SIG-M5 treated with dmso at 0.1 percent for 504 hours (cell line): Measurements from ENCODE around the gene FNDC5.

Experiments used
- DNase-seq: peaks from one replicate; lab custom pipeline; 2025; ENCODE audit not compliant: unreplicated experiment; lab: John Stamatoyannopoulos, UW

FNDC5 gene

DNA sequence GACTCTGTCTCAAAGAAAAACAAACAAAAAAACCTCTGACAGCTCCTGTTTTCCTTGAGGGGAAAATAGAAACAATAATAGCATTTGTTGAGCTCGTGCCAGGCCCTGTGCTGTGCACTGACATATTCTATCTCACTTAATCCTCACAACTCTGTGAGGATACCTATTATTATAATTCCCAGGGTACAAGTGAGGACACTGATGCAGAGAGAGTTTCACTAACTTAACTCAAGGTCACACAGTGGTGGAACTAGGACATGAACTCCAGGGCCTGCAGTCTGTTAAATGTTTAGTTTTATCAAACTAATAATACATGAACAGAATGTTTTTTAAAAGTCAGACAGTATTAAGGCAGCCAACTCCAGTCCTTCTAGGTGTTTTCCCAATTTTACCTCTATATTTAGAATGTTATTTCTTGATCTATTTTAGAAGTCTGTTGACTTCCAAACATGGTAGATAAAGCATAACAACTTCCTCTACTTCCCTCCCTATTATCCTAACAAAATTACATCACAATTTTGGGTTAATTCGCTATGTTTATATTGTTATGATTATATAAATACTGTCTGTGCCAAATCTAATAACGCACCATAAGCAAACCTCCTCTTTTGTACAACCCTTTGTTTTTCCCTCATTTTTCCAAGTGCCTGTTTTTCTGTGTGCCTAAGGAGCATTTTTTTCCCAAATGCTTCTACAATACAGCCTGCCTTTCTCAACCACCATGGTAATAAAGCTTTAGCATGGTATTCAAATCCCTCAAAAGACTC is 4.9 kb downstream of the FNDC5 start:
- no peak for DNase-seq

DNA sequence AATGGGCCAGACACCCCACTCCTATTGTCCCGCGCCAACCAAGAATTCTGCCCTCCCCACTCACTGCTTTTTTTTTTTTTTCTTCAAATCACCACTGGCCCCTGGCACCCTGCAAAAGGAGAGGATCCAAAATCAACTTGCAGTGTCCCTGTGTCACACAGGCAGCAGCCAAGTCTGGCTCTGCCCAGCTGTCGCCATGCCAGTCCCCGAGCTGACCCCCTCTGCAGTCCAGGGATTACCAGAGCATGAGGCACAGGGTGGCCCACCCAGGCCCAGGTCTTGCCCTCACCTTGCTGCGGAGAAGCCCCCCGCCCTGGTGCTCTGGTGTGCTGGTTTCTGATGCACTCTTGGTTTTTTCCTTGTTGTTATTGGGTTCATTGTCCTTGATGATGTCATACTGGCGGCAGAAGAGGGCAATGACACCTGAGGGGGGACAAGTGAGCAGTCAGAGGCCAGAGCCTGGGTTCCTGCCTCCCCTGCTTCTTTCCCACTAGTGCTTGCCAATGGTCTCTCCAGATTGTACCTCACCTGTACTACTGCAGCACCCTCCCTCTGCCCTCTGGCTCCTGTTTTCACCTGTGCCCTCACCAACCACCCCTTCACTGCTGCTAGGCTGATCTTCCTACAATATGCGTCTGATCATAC is 6.2 kb downstream of the FNDC5 start:
- DNase-seq: no peak

- no peak for DNase-seq
Measured at GRCh38 chr1:32863881-32864245, 6.8 kb downstream of the FNDC5 start.

DNA sequence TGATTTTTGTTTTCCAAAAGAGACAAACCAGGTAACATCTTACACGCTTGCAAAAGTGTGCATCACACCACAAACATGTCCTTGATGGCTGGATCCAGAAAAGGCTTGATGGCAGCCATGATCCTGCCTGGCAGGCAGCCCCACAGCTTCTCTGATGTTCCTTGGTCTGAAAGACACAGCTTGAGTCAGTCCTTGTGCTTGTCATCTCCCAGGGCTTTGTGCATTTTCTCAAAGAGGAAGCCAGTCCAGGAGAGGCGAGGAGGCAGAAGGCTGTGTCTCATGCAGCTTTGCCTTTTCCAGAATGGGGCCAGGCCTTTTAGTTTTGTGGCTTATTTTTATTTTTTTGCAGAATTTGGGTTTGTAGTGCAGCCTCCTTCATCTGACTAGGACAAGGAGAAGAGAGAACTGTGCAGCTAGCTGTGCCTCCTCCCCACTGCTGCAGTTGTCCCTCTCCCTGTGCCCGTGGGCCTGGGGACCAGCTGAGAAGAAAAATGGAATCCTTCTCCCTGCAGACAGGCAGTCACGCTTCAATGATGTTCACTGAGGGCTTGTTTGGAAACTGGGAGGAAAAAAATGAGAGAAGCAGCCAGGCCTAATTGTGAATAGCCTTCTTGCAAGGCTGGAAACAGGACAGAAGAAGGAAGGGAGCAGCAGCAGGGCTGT is 7.4 kb downstream of the FNDC5 start:
- no peak for DNase-seq

DNA sequence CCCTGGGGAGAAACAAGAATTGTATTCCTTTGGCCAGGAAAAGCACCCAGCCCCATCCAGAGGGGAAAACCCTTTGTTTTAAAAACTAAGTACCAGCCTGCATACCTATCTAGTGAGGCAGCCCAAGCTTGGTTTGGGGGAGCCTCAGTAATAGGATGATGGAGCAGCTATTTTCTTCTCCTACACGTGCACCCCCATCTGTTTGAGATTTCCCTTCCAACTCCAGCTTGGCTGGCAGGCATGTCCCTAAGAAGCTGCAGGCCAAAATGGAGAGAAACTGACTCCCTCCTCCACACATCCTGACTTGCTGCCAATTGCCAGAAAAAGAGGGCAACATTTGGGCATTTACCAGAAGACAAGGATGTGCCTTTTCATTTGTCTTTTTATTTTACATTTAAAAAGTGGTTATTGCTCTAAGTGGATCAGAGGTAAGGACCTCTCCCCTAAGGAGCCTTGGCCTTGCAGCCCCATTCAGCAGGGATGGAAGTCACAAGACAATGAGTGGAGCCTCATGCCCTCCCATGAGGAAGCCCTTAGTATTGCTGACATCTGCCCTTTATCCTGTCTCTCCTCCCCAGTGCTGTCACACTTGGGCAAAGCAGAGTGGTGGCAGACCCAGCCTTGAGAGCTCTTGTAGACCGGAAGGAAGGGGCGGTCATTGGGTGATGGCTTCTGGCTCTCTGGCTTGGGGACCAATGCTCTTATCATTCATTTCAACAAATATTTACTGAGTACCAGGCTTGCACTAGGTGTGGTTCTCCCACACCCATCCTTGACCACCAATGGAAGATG is 8.6 kb downstream of the FNDC5 start:
- no peak for DNase-seq

DNA sequence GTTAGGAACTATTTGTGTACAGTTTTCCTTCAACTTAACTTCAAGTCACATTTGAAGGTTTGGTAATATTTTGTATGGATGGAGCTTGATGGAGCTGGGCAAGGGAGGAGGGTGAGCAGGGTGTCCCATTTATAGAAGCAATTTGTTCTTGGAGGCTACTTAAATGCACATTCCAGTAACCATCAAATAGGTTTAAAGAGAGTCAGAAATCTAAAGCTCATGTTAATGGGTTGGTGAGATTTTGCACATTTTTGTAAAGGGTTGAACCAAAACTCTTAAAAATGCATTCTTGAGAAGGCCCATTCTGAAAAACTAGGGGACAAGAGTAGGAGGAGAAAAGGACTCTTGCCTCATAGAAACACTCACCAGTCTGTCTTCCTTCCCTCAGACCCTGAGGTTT is 10.1 kb downstream of the FNDC5 start:
- DNase-seq: no peak

DNA sequence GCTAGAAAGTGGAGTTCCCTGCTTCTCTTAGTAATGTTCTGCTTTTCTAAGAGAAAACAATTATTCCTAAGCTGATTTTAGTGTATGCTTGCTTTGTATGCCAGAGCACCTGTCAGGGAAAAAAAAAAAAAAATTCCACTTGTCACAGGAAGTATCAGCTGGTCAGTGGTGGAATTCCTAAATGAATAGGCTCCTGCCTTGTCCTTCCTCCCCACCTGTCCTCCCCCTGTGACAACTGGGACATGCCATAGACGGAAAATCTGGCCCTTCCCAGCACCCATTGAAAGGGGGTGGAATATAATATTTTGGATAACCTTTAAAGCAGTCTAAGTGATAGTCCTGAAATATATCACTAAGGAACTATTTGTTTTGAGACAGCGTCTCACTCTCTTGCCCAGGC is 10.8 kb downstream of the FNDC5 start:
- DNase-seq: no peak

DNA sequence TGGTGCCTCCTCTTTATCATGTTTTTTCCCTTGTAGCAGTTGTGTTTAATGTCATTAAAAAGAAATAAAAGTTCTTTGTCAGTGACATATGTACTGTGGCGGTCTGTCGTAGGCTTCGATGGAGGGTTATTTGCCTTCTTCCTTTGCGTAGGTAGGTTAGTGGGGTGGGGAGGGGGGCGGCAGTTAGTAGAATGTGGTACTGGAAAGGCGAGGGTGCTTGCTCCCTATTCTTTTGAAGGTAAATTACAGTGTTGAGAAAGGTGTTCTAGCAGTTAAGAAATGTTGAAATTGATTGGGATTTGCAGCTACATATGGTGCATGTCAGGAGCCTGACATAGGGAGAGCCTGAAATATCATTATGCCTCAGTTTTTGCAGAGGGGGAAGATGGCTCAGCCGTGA is 11.9 kb downstream of the FNDC5 start:
- DNase-seq: no peak

- DNase-seq: no peak
Measured at GRCh38 chr1:32858136-32858535, 12.6 kb downstream of the FNDC5 start.

DNA sequence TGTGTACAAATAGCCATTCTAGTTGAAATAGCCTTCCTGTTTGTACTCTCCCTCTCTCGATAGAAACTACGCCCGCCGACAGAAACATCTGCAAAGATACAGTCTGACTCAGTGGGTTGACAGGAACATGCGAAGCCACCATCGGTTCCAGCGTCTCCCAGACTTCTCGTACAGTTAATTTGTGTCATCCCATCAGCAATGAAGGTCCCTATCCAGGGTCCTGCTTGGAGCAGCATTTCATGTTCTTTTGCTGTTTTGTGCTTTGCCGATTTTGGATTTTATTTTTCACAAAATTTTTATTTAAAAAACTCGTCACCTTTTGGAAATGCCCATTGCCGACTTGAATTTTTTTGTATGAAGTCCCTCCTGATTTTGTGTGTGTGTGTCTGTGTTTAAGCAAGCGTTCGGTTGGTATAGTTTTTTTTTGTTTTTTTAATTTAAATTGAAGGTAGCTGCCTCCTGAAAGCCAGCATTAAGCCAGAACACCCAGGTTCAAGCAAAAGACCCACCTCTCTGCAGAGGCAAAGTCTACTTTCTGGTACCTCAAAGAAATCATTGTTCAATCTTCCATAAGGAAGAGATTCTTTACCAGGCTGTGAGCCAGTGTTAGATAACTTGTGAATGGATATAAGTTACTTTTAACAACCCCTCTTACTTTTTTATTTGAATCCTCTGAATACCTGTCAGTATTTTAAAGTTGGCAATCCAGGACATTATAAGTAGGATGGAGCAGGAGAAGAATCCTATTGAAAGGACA is 14.7 kb downstream of the FNDC5 start:
- DNase-seq: no peak

DNA sequence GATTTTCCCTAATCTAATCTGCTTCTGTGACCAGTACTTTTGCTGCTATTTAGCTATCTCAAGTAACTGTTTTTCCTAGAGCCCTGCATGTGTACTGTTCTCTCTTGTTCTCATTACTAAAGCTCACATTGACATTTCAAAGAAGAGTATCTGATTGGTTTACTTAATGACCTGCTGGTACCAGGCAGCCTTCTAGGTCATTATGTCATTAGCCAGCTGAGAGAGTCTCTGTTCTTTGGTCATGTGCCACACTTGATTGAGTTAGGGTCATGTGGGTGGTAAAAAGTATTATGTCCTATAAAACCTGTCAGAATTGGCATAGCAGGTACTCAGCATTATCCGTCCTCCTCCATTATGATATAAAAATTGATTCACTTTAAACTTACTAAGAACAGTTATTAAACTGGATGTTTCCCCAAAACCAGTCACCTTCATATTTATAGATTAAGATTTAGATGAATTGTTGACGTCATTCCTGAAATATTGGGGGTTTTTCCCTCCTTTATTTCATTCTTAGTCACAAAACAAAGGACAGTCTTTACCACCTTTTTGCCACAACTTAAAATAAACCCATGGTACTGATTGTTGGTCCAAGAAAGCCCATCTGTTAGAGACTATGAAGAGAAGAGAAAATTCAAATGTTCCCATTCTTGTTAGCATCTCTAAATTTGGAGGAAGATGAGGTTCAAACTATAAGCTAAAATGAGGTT is 22.2 kb downstream of the FNDC5 start:
- DNase-seq: no peak

DNA sequence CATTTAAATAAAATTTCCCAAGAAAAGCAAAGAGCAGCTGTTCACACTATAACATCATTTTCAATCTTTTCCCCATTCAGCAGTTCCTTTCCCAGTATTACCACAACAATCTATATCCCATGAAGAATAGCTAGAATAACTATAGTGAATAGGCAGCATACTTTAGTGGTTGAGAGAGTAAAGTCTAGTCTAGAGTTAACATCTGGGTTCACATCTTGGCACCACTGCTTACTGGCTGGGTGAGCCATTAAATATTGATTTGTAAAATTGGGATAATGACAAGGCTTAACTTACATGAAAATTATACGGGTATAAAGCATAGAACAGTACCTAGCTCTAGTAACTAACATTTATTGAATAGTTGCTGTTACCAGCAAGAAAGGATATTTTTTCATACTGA is 38.8 kb downstream of the FNDC5 start:
- DNase-seq: no peak

- DNase-seq: no peak
Measured at GRCh38 chr1:32830092-32830852, 40.4 kb downstream of the FNDC5 start.

DNA sequence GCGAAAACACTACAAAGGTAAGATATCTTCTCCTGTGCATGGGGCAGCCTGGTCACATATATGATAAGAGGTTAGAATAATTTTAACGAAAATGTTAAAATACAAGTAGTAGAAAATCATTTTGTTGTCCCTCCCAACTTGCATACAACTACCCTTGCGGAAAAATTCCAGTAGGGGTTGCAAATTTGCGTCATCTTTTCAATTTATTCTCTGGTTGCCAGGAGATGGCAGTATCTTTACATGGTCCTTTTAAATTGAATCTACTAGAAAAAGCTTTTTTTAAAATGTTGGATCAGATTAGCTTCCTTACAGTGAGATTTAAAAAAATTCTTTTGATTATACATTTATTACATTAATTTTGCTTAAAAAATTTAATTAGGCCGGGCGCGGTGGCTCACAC is 42.4 kb downstream of the FNDC5 start:
- no peak for DNase-seq

DNA sequence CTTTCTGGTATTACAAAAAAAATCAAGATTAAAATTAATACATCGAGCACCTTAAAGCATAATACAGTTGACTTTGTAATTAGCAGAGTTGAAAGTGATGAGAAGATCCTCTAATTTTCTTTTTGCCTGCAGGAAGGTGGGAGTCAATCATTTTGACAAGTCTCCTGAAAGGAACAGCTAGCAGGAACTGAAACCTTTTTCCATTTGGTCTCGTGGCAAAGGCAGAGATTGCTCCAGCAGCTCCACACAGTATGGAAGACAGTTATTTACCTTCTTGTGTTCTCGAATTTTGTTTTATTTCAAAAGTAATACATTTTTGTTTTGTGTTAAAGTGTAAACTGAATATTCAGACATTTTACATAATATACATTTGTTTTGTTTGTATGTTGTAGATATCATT is 45.5 kb downstream of the FNDC5 start:
- no peak for DNase-seq

DNA sequence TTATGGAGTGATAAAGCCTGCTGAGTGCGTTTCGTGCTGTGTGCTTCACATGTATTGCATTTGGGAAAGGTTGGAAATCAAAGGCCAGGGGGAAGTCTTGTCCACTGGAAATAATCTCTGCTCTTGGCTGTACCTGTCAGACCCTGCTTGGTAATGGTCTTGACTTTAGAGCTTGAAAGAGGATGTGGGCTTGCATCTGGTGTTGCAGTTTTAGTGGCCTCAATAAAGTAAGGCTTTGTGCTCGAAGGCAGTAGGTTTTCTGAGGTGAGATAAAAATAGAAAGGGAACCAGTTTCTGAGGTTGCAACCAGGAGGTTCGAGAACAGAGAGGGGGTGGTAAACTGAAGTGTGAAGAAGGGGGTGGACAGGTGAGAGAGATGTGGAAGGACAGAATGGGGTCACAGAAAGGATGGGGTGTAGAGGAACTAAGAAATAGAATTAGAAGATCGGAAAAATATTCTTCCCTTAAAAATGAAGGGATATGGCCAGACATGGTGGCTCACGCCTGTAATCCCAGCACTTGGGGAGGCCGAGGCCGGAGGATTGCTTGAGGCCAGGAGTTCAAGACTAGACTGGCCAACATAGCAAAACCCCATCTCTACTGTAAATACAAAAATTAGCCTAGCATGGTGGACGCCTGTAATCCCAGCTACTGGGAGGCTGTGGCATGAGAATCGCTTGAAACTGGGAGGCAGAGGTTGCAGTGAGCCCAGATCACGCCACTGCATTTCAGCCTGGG is 51.7 kb downstream of the FNDC5 start:
- DNase-seq: peak; percentile 58

GRCh38 chr1:32817815-32818786 is 52.6 kb downstream of the FNDC5 start:
- DNase-seq: peak; percentile 64
